C4-2B (cell line): ENCODE data around the gene ATOSA.

Experiments
- CTCF ChIP-seq: fragments of 450-650 bp; conservative IDR thresholded peaks from 2 replicates; pipeline ENCODE4 v1.5.1; 2017; ENCODE audit warnings: mild to moderate bottlenecking
- ZFX ChIP-seq: fragments of 450-650 bp; IDR thresholded peaks from 2 replicates; pipeline ENCODE4 v1.6.1; 2017

GRCh38 chr15:52679232-52680040 is at the start of gene ATOSA:
- 0 out of 2 replicates have a peak, but pooled peaks have one; percentile 15 for TF ChIP-seq CTCF
- TF ChIP-seq ZFX: no peak
